HepG2 (cell line): Measurements from ENCODE around the gene PALM. TPM values are rescaled to one million over a fixed set of nuclear protein-coding genes. Genes with fewer than 3 reads are reported as not detected.

Source experiments
- ATAC-seq: fragments of 200-7000 bp; cut with Tn5 transposase; 3 replicates; pipeline ENCODE4 v1.9.1; 2020; ENCODE audit warnings: mild to moderate bottlenecking, moderate library complexity
- BruUV-seq: library from RNA; stranded (reverse); fragments of 400-500 nt; replicated peaks from 2 replicates; lab custom pipeline; 2021; lab: Mats Ljungman, UMichigan
- CTCF ChIA-PET: fragments of 300-600 bp; formaldehyde crosslinking; extraction: SDS; loops from one replicate; lab custom pipeline; 2021; ENCODE audit warnings: low total read pairs, inconsistent platforms, low intra/inter-chr PET ratio; lab: Yijun Ruan, JAX
- POLR2A ChIA-PET: fragments of 350-600 bp; sonication (Branson Sonifier 250); formaldehyde crosslinking; loops from one replicate; lab custom pipeline; 2020; ENCODE audit warnings: antibody characterized with exemption, inconsistent platforms; lab: Yijun Ruan, JAX
- DNase-seq: peaks from one replicate; pipeline ENCODE4 v3.0.0-alpha.2; 2015; ENCODE audit warnings: low spot score
- FAIRE-seq: peaks from 3 replicates; lab custom pipeline; 2011; peaks lifted over from hg19 to GRCh38; lab: Jason Lieb, UNC
- H2AFZ ChIP-seq: one replicate; pipeline ENCODE4 v1.6.1; 2011; ENCODE audit warnings: low read length, inconsistent platforms
- H3K27ac ChIP-seq: fragments of 300-600 bp; 3 replicates; pipeline ENCODE4 v1.8.0; 2011; ENCODE audit warnings: mixed run types, mild to moderate bottlenecking, mixed read lengths, low read length, inconsistent platforms; ENCODE audit not compliant: insufficient read depth; ENCODE audit errors: extremely low read length
- H3K27me3 ChIP-seq, 2 experiments: fragments of 200-600 bp in 1 of 2; 2 replicates in 1 of 2; 3 replicates in 1 of 2; pipeline versions ENCODE4 v1.6.0 to v1.8.0; 2011; ENCODE audit warnings: low read length in 2 of 2, mild to moderate bottlenecking in 2 of 2, moderate library complexity in 2 of 2, inconsistent platforms in 1 of 2; ENCODE audit not compliant: insufficient read depth in 2 of 2, control insufficient read depth in 1 of 2
- H3K36me3 ChIP-seq, 2 experiments: fragments of 200-600 bp in 1 of 2; replicated peaks in 1 of 2; 2 replicates in 1 of 2; 3 replicates in 1 of 2; pipeline versions ENCODE4 v1.5.1 to v1.8.0; 2011; ENCODE audit warnings: low read length in 2 of 2, inconsistent platforms in 1 of 2; ENCODE audit not compliant: insufficient read depth in 2 of 2, control insufficient read depth in 1 of 2
- H3K4me1 ChIP-seq: 2 replicates; pipeline ENCODE4 v1.5.1; 2012; ENCODE audit warnings: low read length, inconsistent platforms; ENCODE audit not compliant: insufficient read depth
- H3K4me2 ChIP-seq: 2 replicates; pipeline ENCODE4 v1.6.0; 2011; ENCODE audit warnings: low read depth, low read length, inconsistent platforms
- H3K4me3 ChIP-seq, 3 experiments: fragments of 200-600 bp in 1 of 3; sonication (generic), shearing (Covaris generic) in 1 of 3; replicated peaks in 1 of 3; 2 replicates each; pipeline ENCODE4 v1.5.1; 2011 to 2016; ENCODE audit warnings: low read length in 3 of 3, inconsistent platforms in 2 of 3, low read depth in 2 of 3, mild to moderate bottlenecking in 2 of 3, control low read depth in 1 of 3, mixed read lengths in 1 of 3; ENCODE audit not compliant: insufficient read depth in 1 of 3
- H3K79me2 ChIP-seq: one replicate; pipeline ENCODE4 v1.6.1; 2011; ENCODE audit warnings: low read length, inconsistent platforms; ENCODE audit not compliant: insufficient read depth
- H3K9ac ChIP-seq: 2 replicates; pipeline ENCODE4 v1.6.0; 2011; ENCODE audit warnings: mild to moderate bottlenecking, low read depth, low read length, inconsistent platforms; ENCODE audit not compliant: insufficient read depth
- H3K9me3 ChIP-seq: 2 replicates; pipeline ENCODE4 v1.5.1; 2012; ENCODE audit warnings: mild to moderate bottlenecking, low read length
- H4K20me1 ChIP-seq: 2 replicates; pipeline ENCODE4 v1.6.0; 2011; ENCODE audit warnings: inconsistent platforms, mild to moderate bottlenecking, low read length, moderate library complexity; ENCODE audit not compliant: insufficient read depth
- HOXA3 ChIP-seq: sonication (generic); formaldehyde crosslinking; IDR thresholded peaks from 2 replicates; pipeline ENCODE4 v1.5.0; 2020; ENCODE audit warnings: missing genetic modification reagents
- RAD51 ChIP-seq: fragments of 450-650 bp; IDR thresholded peaks from 2 replicates; pipeline ENCODE4 v1.6.1; 2016; ENCODE audit warnings: borderline replicate concordance
- SAP130 ChIP-seq: IDR thresholded peaks from 2 replicates; pipeline ENCODE4 v1.6.1; 2016; ENCODE audit warnings: low read depth
- ZBTB42 ChIP-seq: sonication (generic); formaldehyde crosslinking; IDR thresholded peaks from 2 replicates; pipeline ENCODE4 v1.5.0; 2020; ENCODE audit warnings: mild to moderate bottlenecking, missing genetic modification reagents
- ZMYM3 ChIP-seq: sonication (generic); formaldehyde crosslinking; IDR thresholded peaks from 2 replicates; pipeline ENCODE4 v1.5.1; 2020; ENCODE audit warnings: mild to moderate bottlenecking, missing genetic modification reagents
- ZNF256 ChIP-seq: sonication (generic); formaldehyde crosslinking; conservative IDR thresholded peaks from 2 replicates; pipeline ENCODE4 v1.4.0; 2020; ENCODE audit warnings: missing genetic modification reagents
- ZNF329 ChIP-seq: sonication (generic); formaldehyde crosslinking; IDR thresholded peaks from 2 replicates; pipeline ENCODE4 v1.9.0; 2021; ENCODE audit warnings: low read depth, mild to moderate bottlenecking, missing genetic modification reagents
- ZNF460 ChIP-seq: sonication (generic); formaldehyde crosslinking; IDR thresholded peaks from 2 replicates; pipeline ENCODE4 v1.5.1; 2020; ENCODE audit warnings: missing genetic modification reagents, mild to moderate bottlenecking, borderline replicate concordance
- ZNF530 ChIP-seq: sonication (generic); formaldehyde crosslinking; IDR thresholded peaks from 2 replicates; pipeline ENCODE4 v1.5.0; 2020; ENCODE audit warnings: low read depth, mild to moderate bottlenecking, missing genetic modification reagents
- ZNF543 ChIP-seq: sonication (generic); formaldehyde crosslinking; IDR thresholded peaks from 2 replicates; pipeline ENCODE4 v1.4.0; 2020; ENCODE audit warnings: mild to moderate bottlenecking, missing genetic modification reagents
- WGBS: methylation state at CpG from one replicate; pipeline ENCODE4 v1.1.6; 2017; ENCODE audit warnings: low lambda C conversion rate; 5-methylcytosine and 5-hydroxymethylcytosine counted together
- in situ Hi-C: cut with HindIII; loops from 2 replicates; pipeline ENCODE4 v1.10.0; 2017; ENCODE audit warnings: low pct_unique_long_range_greater_than_20kb; ENCODE audit not compliant: extremely low pct_ligation_motif_present
- intact Hi-C: fragments of 100-400 bp; cut with micrococcal nuclease; formaldehyde crosslinking; loops from one replicate; pipeline ENCODE4 v1.10.0; 2022; ENCODE audit not compliant: unreplicated experiment
- polyA plus RNA-seq, 8 experiments: library from polyadenylated mRNA; depleted of rRNA in 3 of 8; stranded (reverse) in 7 of 8; unstranded in 1 of 8; fragments of >200 nt; fragmentation: Illumina TruSeq in 4 of 8; extraction: Trizol in 4 of 8; gene quantifications; 2 replicates each; pipeline versions ENCODE4 v1.2.1 to v1.2.3, GENCODE V29; 2011 to 2016; ENCODE audit warnings: low read depth in 4 of 8, missing spikeins in 1 of 8, mixed read lengths in 1 of 8; ENCODE audit not compliant: insufficient read depth in 1 of 8
- total RNA-seq, 5 experiments: library from RNA; depleted of rRNA; stranded (reverse); fragments of >200 nt; fragmentation: Illumina TruSeq; extraction: Trizol; gene quantifications; 2 replicates each; pipeline ENCODE4 v1.2.3, GENCODE V29; 2016; ENCODE audit warnings: low read depth in 1 of 5
- TF ChIP-seq, protein P1 (sequence below): sonication (generic); formaldehyde crosslinking; IDR thresholded peaks from 2 replicates; pipeline ENCODE4 v1.4.0; 2020; ENCODE audit warnings: missing genetic modification reagents
- TF ChIP-seq, protein P2 (sequence below): IDR thresholded peaks from 2 replicates; pipeline ENCODE4 v1.6.1; 2016; ENCODE audit warnings: missing biosample characterization, missing genetic modification reagents, low read depth
- TF ChIP-seq, protein P3 (sequence below): IDR thresholded peaks from 2 replicates; pipeline ENCODE4 v1.6.1; 2018; ENCODE audit warnings: missing genetic modification reagents

The PALM gene
- total and polyA plus RNA-seq, 2 of the 13 experiments (the other 11 are each of a cell fraction or from before 2014, with no cell fraction given) = 4.0 to 9.7 TPM

DNA sequence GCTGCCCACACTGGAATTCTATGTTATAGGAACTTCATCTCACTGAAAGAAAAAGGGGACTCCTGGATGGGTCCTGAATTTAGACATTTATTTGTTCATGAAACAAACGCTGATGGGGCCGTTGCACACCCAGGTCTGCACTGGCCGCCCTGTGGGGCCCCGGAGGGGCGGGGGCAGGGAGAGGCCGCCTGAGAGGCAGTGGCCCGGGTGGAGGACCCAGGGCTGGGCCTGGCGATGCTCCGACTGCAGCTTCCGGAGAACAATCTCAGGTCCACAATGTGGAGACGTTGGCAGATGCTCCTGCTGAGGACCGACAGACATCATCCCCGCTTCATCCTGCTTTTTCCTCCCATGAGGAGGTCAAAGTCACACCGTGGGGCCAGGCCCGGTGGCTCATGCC is 72.2 kb downstream of the PALM start:
- intact Hi-C loops = loop anchor here (10.0 kb wide), 1 partner anchor 214 kb away; no protein-coding TSS in a partner anchor
- 28% methylated on average over 11 of the region's 15 CpGs for WGBS
- peaks cover 5% of the 10 kb centered on the region for H3K79me2 ChIP-seq
- no peaks in the 10 kb centered on the region for H3K9me3 ChIP-seq
- ATAC-seq (no peak), DNase-seq (no peak), FAIRE-seq (no peak)
- H3K27me3 ChIP-seq = no peaks in the 10 kb centered on the region
- no peak overlapping the region for H2AFZ ChIP-seq
- no peaks in the 10 kb centered on the region for H3K36me3 ChIP-seq
- POLR2A ChIA-PET = interaction anchor here (2.0 kb wide), 1 partner anchor 16 kb away, joined by 10 read pairs; the partner anchor contains the start of gene PTBP1
- peak overlapping the region in 2 of 3 experiments; percentile 15 to 42; a peak in 3 of 6 replicates for H3K4me3 ChIP-seq
- CTCF ChIA-PET = no interaction called here
- no TSS peak for BruUV-seq
- no peaks in the 10 kb centered on the region for H4K20me1 ChIP-seq
- H3K9ac ChIP-seq = peak overlapping the region; percentile 25
- H3K4me1 ChIP-seq = peaks cover 56% of the 10 kb centered on the region
- in situ Hi-C loops = no loop called here
- H3K4me2 ChIP-seq = peak overlapping the region; percentile 83
- TF ChIP-seq ZBTB42 (CRISPR knock-in tag) = no peak
- 0 out of 2 replicates have a peak, but pooled peaks have one; percentile 13 for TF ChIP-seq HOXA3
- TF ChIP-seq, protein P1, sequence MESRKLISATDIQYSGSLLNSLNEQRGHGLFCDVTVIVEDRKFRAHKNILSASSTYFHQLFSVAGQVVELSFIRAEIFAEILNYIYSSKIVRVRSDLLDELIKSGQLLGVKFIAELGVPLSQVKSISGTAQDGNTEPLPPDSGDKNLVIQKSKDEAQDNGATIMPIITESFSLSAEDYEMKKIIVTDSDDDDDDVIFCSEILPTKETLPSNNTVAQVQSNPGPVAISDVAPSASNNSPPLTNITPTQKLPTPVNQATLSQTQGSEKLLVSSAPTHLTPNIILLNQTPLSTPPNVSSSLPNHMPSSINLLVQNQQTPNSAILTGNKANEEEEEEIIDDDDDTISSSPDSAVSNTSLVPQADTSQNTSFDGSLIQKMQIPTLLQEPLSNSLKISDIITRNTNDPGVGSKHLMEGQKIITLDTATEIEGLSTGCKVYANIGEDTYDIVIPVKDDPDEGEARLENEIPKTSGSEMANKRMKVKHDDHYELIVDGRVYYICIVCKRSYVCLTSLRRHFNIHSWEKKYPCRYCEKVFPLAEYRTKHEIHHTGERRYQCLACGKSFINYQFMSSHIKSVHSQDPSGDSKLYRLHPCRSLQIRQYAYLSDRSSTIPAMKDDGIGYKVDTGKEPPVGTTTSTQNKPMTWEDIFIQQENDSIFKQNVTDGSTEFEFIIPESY (CRISPR knock-in tag) = peak; percentile 65
- no peak overlapping the region for H3K27ac ChIP-seq

DNA sequence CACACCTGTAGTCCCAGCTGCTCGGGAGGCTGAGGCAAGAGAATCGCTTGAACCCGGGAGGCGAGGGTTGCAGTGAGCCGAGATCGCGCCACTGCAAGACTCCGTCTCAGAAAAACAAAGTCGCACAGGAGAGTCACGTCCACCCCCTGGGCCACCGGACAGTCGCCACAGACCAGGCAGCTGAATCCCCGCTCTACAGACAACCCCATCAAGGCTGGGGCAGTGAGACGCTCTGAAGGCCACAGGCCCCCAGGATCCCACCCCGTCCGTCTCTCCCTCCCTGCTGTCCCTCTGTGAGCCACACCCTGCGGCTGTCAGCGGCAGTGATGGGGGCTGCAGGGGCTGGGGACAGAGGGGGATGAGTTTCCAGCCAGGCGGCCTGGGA is 73.1 kb downstream of the PALM start:
- in situ Hi-C loops = no loop called here
- CTCF ChIA-PET = no interaction called here
- BruUV-seq = no TSS peak
- TF ChIP-seq, protein P2, sequence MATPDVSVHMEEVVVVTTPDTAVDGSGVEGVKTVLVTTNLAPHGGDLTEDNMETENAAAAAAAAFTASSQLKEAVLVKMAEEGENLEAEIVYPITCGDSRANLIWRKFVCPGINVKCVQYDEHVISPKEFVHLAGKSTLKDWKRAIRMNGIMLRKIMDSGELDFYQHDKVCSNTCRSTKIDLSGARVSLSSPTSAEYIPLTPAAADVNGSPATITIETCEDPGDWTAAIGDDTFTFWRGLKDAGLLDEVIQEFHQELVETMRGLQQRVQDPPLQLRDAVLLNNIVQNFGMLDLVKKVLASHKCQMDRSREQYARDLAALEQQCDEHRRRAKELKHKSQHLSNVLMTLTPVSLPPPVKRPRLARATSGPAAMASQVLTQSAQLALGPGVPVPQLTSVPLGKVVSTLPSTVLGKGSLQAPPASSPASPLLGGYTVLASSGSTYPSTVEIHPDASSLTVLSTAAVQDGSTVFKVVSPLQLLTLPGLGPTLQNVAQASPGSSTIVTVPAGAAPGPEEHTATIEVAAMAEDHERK (CRISPR knock-in tag) = no peak
- TF ChIP-seq ZNF543 (CRISPR knock-in tag) (0 out of 2 replicates have a peak, but pooled peaks have one; percentile 21), ZNF530 (CRISPR knock-in tag) (no peak), RAD51 (no peak), SAP130 (peak; percentile 10; the same call in 1 of the 2 replicates), ZNF329 (CRISPR knock-in tag) (peak; percentile 4; the same call in 1 of the 2 replicates), ZMYM3 (CRISPR knock-in tag) (peak; percentile 16; the same call in 1 of the 2 replicates), ZNF256 (CRISPR knock-in tag) (no peak), ZNF460 (CRISPR knock-in tag) (peak; percentile 64; the same call in 1 of the 2 replicates)
- TF ChIP-seq, protein P3, sequence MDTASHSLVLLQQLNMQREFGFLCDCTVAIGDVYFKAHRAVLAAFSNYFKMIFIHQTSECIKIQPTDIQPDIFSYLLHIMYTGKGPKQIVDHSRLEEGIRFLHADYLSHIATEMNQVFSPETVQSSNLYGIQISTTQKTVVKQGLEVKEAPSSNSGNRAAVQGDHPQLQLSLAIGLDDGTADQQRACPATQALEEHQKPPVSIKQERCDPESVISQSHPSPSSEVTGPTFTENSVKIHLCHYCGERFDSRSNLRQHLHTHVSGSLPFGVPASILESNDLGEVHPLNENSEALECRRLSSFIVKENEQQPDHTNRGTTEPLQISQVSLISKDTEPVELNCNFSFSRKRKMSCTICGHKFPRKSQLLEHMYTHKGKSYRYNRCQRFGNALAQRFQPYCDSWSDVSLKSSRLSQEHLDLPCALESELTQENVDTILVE (CRISPR knock-in tag) = no peak

More for the DNA sequence above, 73.1 kb downstream of the PALM start:
- Histone ChIP-seq H3K4me1 (peaks cover 56% of the 10 kb centered on the region), H2AFZ (no peak overlapping the region), H3K27ac (peak overlapping the region; percentile 85), H3K36me3 (no peaks in the 10 kb centered on the region), H3K4me2 (peak overlapping the region; percentile 83), H3K9me3 (no peaks in the 10 kb centered on the region), H3K27me3 (no peaks in the 10 kb centered on the region), H4K20me1 (no peaks in the 10 kb centered on the region), H3K9ac (peak overlapping the region; percentile 72), H3K4me3 (peak overlapping the region; percentile 74 to 86 (median 76)), H3K79me2 (peaks cover 5% of the 10 kb centered on the region)
- DNase-seq = no peak
- POLR2A ChIA-PET = interaction anchor here (1.0 to 2.2 kb wide), 7 partner anchors 9 to 78 kb away, joined by 3 to 11 read pairs (median 3); partner anchors contain the start of gene PTBP1
- peak; percentile 35; the same call in 2 of the 3 replicates for ATAC-seq
- FAIRE-seq = no peak
- intact Hi-C loops = loop anchor here (10.0 kb wide), 1 partner anchor 213 kb away; no protein-coding TSS in a partner anchor
- 25% methylated on average over 12 of the region's 19 CpGs for WGBS
